ENCODE data around the gene C7orf25.

C7orf25 gene

DNA sequence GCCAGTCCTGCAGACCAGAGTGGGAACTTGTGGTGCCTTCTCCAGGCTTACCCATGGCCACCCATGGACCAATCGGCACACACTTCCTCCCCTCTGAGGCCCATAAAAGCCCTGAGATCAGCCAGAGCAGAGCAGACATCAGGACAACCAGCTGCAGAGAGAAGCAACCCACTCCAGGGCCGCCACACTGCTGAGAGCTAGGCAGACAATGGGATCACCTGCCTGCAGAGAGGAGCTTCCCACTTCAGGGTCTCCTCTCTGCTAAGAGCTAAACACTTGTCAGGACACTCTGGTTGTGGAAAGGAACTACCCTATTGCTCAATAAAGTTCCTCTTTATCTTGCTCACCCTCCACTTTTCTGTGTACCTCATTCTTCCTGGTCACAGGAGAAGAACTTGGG is 34.0 kb downstream of the C7orf25 start:
- DNase-seq (ENCODE audit: low spot score), result peak; percentile 10

- DNase-seq (ENCODE audit: low spot score), result peak; percentile 66
Measured at GRCh38 chr7:42876182-42877068, 35.4 kb downstream of the C7orf25 start.

GRCh38 chr7:42869131-42870020 is 42.5 kb downstream of the C7orf25 start:
- DNase-seq (ENCODE audit: low spot score), result no peak

DNA sequence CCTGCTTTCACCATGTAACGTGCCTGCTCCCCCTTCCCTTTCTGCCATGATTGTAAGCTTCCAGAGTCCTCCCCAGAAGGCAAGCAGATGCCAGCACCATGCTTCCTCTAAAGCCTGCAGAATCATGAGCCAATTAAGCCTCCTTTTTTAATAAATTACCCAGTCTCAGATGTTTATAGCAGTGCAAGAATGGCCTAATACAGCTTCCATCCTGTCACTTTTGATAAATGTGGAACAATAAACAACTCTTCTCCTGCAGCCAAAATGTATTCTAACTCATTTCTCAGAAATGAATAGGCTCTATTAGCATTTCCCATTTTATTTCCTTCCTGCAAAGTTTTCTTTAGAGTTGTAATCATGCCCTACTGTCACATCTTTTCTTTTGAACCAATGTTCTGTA is 43.4 kb downstream of the C7orf25 start:
- no peak for DNase-seq (ENCODE audit: low spot score)
